Esophagus muscularis mucosa (tissue), 4 donors: ENCODE results near the gene PIP4P1.

Experiments
- EP300 ChIP-seq: sonication (generic); formaldehyde crosslinking; IDR thresholded peaks from one replicate; pipeline ENCODE4 v1.6.1; 2017; ENCODE audit warnings: antibody characterized with exemption
- POLR2A ChIP-seq: fragments of 450-650 bp; IDR thresholded peaks from one replicate; pipeline ENCODE4 v1.6.1; 2017; ENCODE audit warnings: antibody characterized with exemption, moderate library complexity, mild to moderate bottlenecking, low read depth
- TF ChIP-seq, protein P1 (sequence below), 3 experiments: fragments of 200-600 bp in 2 of 3; fragments of 450-650 bp in 1 of 3; sonication (generic) in 2 of 3; IDR thresholded peaks; one replicate each; pipeline ENCODE4 v1.5.1; 2017 to 2019; ENCODE audit warnings: antibody characterized with exemption in 3 of 3, mild to moderate bottlenecking in 2 of 3, moderate library complexity in 1 of 3

DNA sequence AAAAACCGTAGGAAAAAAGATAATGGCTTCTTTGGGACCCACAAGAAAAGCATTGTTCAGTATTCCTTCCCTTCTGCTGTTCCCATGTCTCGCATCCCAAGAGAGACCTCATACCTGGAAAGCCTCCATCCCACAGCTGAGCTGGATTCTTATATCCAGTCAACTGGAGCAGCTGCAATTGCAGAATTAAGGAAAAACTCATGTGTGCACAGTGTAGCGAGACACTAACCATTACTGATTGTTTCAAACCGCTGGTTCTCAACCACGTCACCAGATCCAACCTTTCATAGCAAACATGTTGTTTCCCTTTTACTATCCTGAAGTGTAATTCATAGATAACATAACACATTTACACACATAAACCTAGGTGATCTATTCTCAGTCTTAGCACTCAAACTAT lies 38.6 kb upstream of the PIP4P1 start:
- TF ChIP-seq EP300 = no peak
- TF ChIP-seq, protein P1, sequence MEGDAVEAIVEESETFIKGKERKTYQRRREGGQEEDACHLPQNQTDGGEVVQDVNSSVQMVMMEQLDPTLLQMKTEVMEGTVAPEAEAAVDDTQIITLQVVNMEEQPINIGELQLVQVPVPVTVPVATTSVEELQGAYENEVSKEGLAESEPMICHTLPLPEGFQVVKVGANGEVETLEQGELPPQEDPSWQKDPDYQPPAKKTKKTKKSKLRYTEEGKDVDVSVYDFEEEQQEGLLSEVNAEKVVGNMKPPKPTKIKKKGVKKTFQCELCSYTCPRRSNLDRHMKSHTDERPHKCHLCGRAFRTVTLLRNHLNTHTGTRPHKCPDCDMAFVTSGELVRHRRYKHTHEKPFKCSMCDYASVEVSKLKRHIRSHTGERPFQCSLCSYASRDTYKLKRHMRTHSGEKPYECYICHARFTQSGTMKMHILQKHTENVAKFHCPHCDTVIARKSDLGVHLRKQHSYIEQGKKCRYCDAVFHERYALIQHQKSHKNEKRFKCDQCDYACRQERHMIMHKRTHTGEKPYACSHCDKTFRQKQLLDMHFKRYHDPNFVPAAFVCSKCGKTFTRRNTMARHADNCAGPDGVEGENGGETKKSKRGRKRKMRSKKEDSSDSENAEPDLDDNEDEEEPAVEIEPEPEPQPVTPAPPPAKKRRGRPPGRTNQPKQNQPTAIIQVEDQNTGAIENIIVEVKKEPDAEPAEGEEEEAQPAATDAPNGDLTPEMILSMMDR (IDR thresholded peaks at IDR 0.05) = no peak
- no peak for TF ChIP-seq POLR2A
